Neuronal stem cell (in vitro differentiated cells): Measurements from ENCODE around the gene POLR1A.

Experiments used
- DNase-seq: peaks from one replicate; pipeline ENCODE4 v3.0.0-alpha.2; 2013; ENCODE audit warnings: low spot score
- H2AFZ ChIP-seq: one replicate; pipeline ENCODE4 v1.6.1; 2013; ENCODE audit warnings: mild to moderate bottlenecking, low read length, inconsistent platforms
- H2AK5ac ChIP-seq: 2 replicates; pipeline ENCODE4 v1.6.1; 2013; ENCODE audit warnings: low read depth, mild to moderate bottlenecking, inconsistent platforms, low read length, moderate library complexity, mixed read lengths
- H2BK120ac ChIP-seq: 2 replicates; pipeline ENCODE4 v1.6.1; 2013; ENCODE audit warnings: low read depth, mild to moderate bottlenecking, inconsistent platforms, low read length, moderate library complexity, mixed read lengths
- H2BK12ac ChIP-seq: one replicate; pipeline ENCODE4 v1.6.1; 2013; ENCODE audit warnings: low read length, inconsistent platforms
- H2BK15ac ChIP-seq: 2 replicates; pipeline ENCODE4 v1.6.1; 2013; ENCODE audit warnings: mild to moderate bottlenecking, low read length, inconsistent platforms, mixed read lengths
- H2BK5ac ChIP-seq: one replicate; pipeline ENCODE4 v1.6.1; 2013; ENCODE audit warnings: inconsistent platforms, mild to moderate bottlenecking, low read length, moderate library complexity
- H3K14ac ChIP-seq: one replicate; pipeline ENCODE4 v1.6.1; 2013; ENCODE audit warnings: low read length, inconsistent platforms
- H3K18ac ChIP-seq: 2 replicates; pipeline ENCODE4 v1.6.1; 2013; ENCODE audit warnings: low read length, inconsistent platforms
- H3K23ac ChIP-seq: 2 replicates; pipeline ENCODE4 v1.6.1; 2013; ENCODE audit warnings: low read depth, mild to moderate bottlenecking, mixed read lengths, low read length, inconsistent platforms; ENCODE audit not compliant: poor library complexity
- H3K27ac ChIP-seq: replicated peaks from 3 replicates; pipeline ENCODE4 v1.5.1; 2013; ENCODE audit warnings: low read length, inconsistent platforms
- H3K27me3 ChIP-seq, 3 experiments: 2 replicates each; pipeline ENCODE4 v1.6.1; 2013; ENCODE audit warnings: low read length in 3 of 3, mild to moderate bottlenecking in 2 of 3, inconsistent platforms in 1 of 3, low read depth in 1 of 3, mixed read lengths in 1 of 3, moderate library complexity in 1 of 3; ENCODE audit not compliant: control insufficient read depth in 3 of 3, insufficient read depth in 3 of 3
- H3K36me3 ChIP-seq, 2 donors: replicated peaks in 1 of 2; 2 replicates each; pipeline ENCODE4 v1.6.1; 2013; ENCODE audit warnings: low read length in 2 of 2; ENCODE audit not compliant: control insufficient read depth in 2 of 2, insufficient read depth in 2 of 2
- H3K4ac ChIP-seq: 2 replicates; pipeline ENCODE4 v1.6.1; 2013; ENCODE audit warnings: inconsistent platforms, mild to moderate bottlenecking, low read length, moderate library complexity
- H3K4me1 ChIP-seq, 2 donors: 1 replicate in 1 of 2; 2 replicates in 1 of 2; pipeline ENCODE4 v1.6.1; 2013; ENCODE audit warnings: low read length in 2 of 2, low read depth in 1 of 2; ENCODE audit not compliant: control insufficient read depth in 2 of 2, insufficient read depth in 1 of 2
- H3K4me2 ChIP-seq: one replicate; pipeline ENCODE4 v1.6.1; 2013; ENCODE audit warnings: mild to moderate bottlenecking, low read length, inconsistent platforms; ENCODE audit not compliant: insufficient read depth, poor library complexity, severe bottlenecking
- H3K4me3 ChIP-seq, 2 donors: 2 replicates each; pipeline ENCODE4 v1.5.1; 2013; ENCODE audit warnings: low read length in 2 of 2, mild to moderate bottlenecking in 2 of 2, inconsistent platforms in 1 of 2, moderate library complexity in 1 of 2
- H3K79me1 ChIP-seq: one replicate; pipeline ENCODE4 v1.6.1; 2013; ENCODE audit warnings: low read depth, mild to moderate bottlenecking, inconsistent platforms, low read length, moderate library complexity
- H3K9ac ChIP-seq: one replicate; pipeline ENCODE4 v1.6.1; 2013; ENCODE audit warnings: mild to moderate bottlenecking, low read depth, low read length, inconsistent platforms; ENCODE audit not compliant: poor library complexity
- H3K9me3 ChIP-seq, 2 donors: replicated peaks in 1 of 2; 2 replicates each; pipeline versions ENCODE3 to v1.6.1; 2013; ENCODE audit warnings: low read length in 2 of 2, mild to moderate bottlenecking in 2 of 2, inconsistent platforms in 1 of 2, low read depth in 1 of 2, mixed read lengths in 1 of 2, moderate library complexity in 1 of 2; ENCODE audit not compliant: control insufficient read depth in 2 of 2, insufficient read depth in 1 of 2
- H4K8ac ChIP-seq: one replicate; pipeline ENCODE4 v1.6.1; 2013; ENCODE audit warnings: low read depth, mild to moderate bottlenecking, inconsistent platforms, low read length, moderate library complexity
- H4K91ac ChIP-seq: one replicate; pipeline ENCODE4 v1.6.1; 2013; ENCODE audit warnings: low read length, low read depth, mild to moderate bottlenecking, inconsistent platforms; ENCODE audit not compliant: poor library complexity
- WGBS, 2 donors: extraction: QIAGEN DNeasy Blood & Tissue Kit; methylation state at CpG; one replicate each; pipeline ENCODE4 v1.1.7; 2013; ENCODE audit warnings: missing lambda C conversion rate in 2 of 2, mixed read lengths in 1 of 2; ENCODE audit not compliant: insufficient read length in 2 of 2, insufficient replicate concordance in 1 of 2; ENCODE audit errors: extremely low coverage in 2 of 2; 5-methylcytosine and 5-hydroxymethylcytosine counted together

Gene POLR1A

DNA sequence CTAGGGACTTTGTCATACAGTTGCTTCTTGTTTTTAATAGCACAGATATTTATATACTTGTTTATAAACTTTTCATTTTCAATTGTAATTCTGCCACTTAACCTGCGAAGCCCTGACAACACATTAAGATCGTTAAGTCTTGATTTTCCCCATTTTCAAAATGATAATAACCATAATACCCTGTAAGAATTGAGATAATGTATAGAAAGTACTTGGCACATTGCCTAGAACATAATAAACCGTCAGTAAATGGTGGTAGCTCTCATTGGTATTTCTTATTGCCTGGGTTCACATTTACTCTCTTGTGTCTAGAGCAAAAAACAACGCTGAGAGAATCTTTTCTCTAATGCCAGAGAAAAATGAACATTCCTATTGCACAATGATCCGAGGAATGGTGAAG, 19.0 kb upstream of the POLR1A start:
- no peak overlapping the region for H2BK120ac ChIP-seq
- no peak for DNase-seq
- H3K36me3 ChIP-seq: peaks cover 41 to 99% of the 10 kb centered on the region in 2 donors

DNA sequence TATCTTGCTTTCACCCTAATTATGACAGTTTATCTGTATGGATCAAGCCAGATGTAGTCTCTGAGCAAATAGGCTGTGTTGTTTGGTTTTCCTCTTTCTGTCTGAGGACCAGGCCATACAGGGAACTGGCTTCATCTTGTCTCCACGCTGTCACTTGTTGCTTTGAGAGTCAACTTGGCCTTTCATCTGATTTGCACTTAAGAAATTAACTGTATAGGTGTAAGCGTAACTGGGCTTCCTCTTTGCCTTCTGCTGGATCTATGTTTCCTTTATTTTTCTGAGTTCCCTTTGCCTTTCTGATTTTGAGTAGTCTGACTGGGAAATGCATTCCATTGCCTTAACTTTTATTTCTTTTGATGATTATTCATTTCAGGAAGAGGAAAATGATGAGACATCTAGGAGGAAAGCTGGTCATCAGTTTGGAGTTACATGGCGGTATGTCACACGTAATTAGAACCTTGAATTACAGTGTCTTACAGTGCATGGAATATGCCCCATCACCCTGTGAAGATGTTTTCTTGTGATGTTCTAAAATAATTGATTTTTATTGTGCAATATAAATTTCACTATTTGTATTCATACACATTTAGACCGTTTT, 17.7 kb upstream of the POLR1A start:
- Histone ChIP-seq H4K91ac (no peak overlapping the region), H3K27me3 (no peaks in the 10 kb centered on the region), H3K4ac (no peak overlapping the region), H2BK5ac (no peak overlapping the region), H3K4me1 (no peaks in the 10 kb centered on the region), H3K4me3 (no peak overlapping the region), H3K79me1 (peaks cover 2% of the 10 kb centered on the region), H4K8ac (no peak overlapping the region), H3K4me2 (no peak overlapping the region), H2BK12ac (no peak overlapping the region), H3K36me3 (peaks cover 38 to 99% of the 10 kb centered on the region in 2 donors), H3K23ac (no peak overlapping the region), H2BK15ac (no peak overlapping the region), H3K14ac (no peak overlapping the region), H2AFZ (no peak overlapping the region), H2BK120ac (no peak overlapping the region), H3K9me3 (no peaks in the 10 kb centered on the region), H3K27ac (no peak overlapping the region), H3K9ac (no peak overlapping the region), H3K18ac (no peak overlapping the region), H2AK5ac (no peak overlapping the region)
- no CpG with 5 or more reads among the region's 5 CpGs for WGBS, 2 donors
- DNase-seq: no peak

More for the DNA sequence above, 19.0 kb upstream of the POLR1A start:
- Histone ChIP-seq H3K4me3 (no peak overlapping the region), H3K9ac (no peak overlapping the region), H4K8ac (no peak overlapping the region), H3K79me1 (peaks cover 2% of the 10 kb centered on the region), H3K14ac (no peak overlapping the region), H3K27ac (no peak overlapping the region), H3K4me1 (no peaks in the 10 kb centered on the region), H2BK5ac (no peak overlapping the region), H3K9me3 (no peaks in the 10 kb centered on the region), H3K18ac (no peak overlapping the region), H2AK5ac (no peak overlapping the region), H3K4ac (no peak overlapping the region), H2BK15ac (no peak overlapping the region), H3K27me3 (no peaks in the 10 kb centered on the region), H2AFZ (no peak overlapping the region), H3K23ac (no peak overlapping the region), H3K4me2 (no peak overlapping the region), H2BK12ac (no peak overlapping the region), H4K91ac (no peak overlapping the region)
- no CpG with 5 or more reads among the region's 5 CpGs for WGBS, 2 donors

DNA sequence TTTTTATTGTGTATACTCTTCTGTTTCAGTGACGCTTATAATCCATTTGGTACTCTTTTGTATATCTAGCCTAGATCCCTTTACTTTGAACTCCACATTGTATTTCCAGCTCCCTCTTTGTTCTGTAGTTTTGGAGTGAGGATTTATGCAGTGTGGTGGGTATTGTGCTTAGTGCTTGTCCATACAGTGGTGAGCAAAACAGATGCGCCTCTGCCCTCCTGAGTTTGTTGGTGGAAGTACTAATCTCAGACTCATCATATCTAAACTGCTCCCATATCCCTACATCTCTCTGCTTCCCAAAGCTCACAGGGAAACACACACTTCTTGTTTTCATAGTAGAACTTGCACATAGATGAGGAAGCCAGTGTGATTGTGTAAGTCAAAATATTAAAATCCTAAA, 12.4 kb upstream of the POLR1A start:
- H2BK12ac ChIP-seq: no peak overlapping the region
- H3K4me1 ChIP-seq: peaks cover 0 to 7% of the 10 kb centered on the region in 2 donors
- H3K79me1 ChIP-seq: no peaks in the 10 kb centered on the region
- no peak overlapping the region for H3K14ac ChIP-seq
- no peak overlapping the region for H3K27ac ChIP-seq
- DNase-seq: no peak
- H2AK5ac ChIP-seq: no peak overlapping the region
- WGBS, 2 donors: no CpG with 5 or more reads among the region's 2 CpGs
- no peak overlapping the region for H2BK5ac ChIP-seq
- no peaks in the 10 kb centered on the region for H3K9me3 ChIP-seq
- no peak overlapping the region for H3K18ac ChIP-seq
- H2BK15ac ChIP-seq: no peak overlapping the region
- H2BK120ac ChIP-seq: no peak overlapping the region
- no peak overlapping the region for H3K9ac ChIP-seq
- no peaks in the 10 kb centered on the region for H3K27me3 ChIP-seq
- H2AFZ ChIP-seq: no peak overlapping the region
- no peak overlapping the region for H3K4ac ChIP-seq
- H4K8ac ChIP-seq: no peak overlapping the region
- no peak overlapping the region for H3K23ac ChIP-seq
- no peak overlapping the region for H3K4me2 ChIP-seq
- peaks cover 33 to 98% of the 10 kb centered on the region in 2 donors for H3K36me3 ChIP-seq
- no peak overlapping the region for H3K4me3 ChIP-seq
- no peak overlapping the region for H4K91ac ChIP-seq

DNA sequence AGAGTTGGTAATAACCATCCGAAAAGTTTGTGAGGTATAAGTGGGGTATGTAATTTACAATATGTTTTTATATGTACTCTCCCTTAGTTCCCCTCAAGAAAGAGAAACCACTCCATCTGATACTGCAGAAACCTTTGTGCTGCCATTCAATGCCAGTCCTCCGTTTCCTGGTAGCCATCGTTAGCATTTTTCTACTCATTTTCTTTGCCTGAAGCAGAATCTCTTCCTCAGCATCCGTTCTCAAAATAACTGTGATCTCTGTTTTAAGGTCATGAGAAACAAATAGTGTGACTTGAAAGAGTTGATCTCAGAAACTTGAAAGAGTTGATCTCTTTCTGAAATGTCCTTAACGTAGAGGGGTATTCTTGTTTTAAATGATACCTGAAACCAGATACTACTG, 1.3 kb upstream of the POLR1A start:
- no peak overlapping the region for H2AFZ ChIP-seq
- H3K4me2 ChIP-seq: peak overlapping the region; percentile 46
- no peak overlapping the region for H2AK5ac ChIP-seq
- H2BK15ac ChIP-seq: no peak overlapping the region
- no peaks in the 10 kb centered on the region for H3K27me3 ChIP-seq
- no peak overlapping the region for H3K9ac ChIP-seq
- H2BK12ac ChIP-seq: no peak overlapping the region
- no peak overlapping the region for H2BK5ac ChIP-seq
- no peak overlapping the region for H3K4ac ChIP-seq
- H3K4me3 ChIP-seq: peak overlapping the region in 1 of 2 donors; percentile 73
- H3K36me3 ChIP-seq: peaks cover 15 to 61% of the 10 kb centered on the region in 2 donors
- no peak overlapping the region for H4K91ac ChIP-seq
- no peak overlapping the region for H3K14ac ChIP-seq
- no peak overlapping the region for H4K8ac ChIP-seq
- peaks cover 2 to 3% of the 10 kb centered on the region in 2 donors for H3K9me3 ChIP-seq
- peaks cover 4 to 5% of the 10 kb centered on the region in 2 donors for H3K4me1 ChIP-seq
- H3K27ac ChIP-seq: no peak overlapping the region
- no peak overlapping the region for H3K18ac ChIP-seq
- no peak for DNase-seq
- no peak overlapping the region for H2BK120ac ChIP-seq
- no peak overlapping the region for H3K23ac ChIP-seq
- no CpG with 5 or more reads among the region's 5 CpGs for WGBS, 2 donors
- H3K79me1 ChIP-seq: peaks cover 10% of the 10 kb centered on the region
